ENCODE measurements around the gene PTPRA.

Gene PTPRA

DNA sequence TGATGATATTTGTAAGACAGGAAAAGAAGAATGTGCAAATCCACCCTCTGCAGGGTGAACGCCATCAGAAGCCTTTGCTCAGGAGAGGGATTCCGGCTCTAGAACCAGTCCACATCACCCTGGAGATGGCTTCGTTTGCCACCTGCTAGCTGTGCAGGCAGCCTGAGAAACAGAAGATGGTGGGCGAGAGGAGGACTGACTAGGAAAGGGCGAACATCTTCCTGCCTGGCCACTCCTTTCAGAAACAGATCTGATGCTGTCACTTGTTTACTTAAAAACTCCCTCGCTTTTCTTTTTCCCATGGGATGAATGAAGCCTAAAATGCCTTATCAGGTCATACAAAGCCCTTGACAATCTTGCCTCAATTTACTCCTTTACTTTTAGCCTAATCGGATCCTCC lies 1.2 kb downstream of the PTPRA start:
- ATAC-seq, result no peak
- TF ChIP-seq, protein P1, sequence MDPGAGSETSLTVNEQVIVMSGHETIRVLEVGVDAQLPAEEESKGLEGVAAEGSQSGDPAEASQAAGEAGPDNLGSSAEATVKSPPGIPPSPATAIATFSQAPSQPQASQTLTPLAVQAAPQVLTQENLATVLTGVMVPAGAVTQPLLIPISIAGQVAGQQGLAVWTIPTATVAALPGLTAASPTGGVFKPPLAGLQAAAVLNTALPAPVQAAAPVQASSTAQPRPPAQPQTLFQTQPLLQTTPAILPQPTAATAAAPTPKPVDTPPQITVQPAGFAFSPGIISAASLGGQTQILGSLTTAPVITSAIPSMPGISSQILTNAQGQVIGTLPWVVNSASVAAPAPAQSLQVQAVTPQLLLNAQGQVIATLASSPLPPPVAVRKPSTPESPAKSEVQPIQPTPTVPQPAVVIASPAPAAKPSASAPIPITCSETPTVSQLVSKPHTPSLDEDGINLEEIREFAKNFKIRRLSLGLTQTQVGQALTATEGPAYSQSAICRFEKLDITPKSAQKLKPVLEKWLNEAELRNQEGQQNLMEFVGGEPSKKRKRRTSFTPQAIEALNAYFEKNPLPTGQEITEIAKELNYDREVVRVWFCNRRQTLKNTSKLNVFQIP (CRISPR knock-in tag; IDR thresholded peaks at IDR 0.05; ENCODE audit: borderline replicate concordance, low read depth), result no peak
- no peak for TF ChIP-seq TCF4 (CRISPR knock-in tag; IDR thresholded peaks at IDR 0.05; ENCODE audit: borderline replicate concordance)
- no peak for TF ChIP-seq ZNF70 (CRISPR knock-in tag; IDR thresholded peaks at IDR 0.05)
- TF ChIP-seq ZC3H10 (CRISPR knock-in tag; IDR thresholded peaks at IDR 0.05), result no peak
- TF ChIP-seq OSR1 (CRISPR knock-in tag; IDR thresholded peaks at IDR 0.05), result no peak
- TF ChIP-seq ZFP30 (CRISPR knock-in tag; IDR thresholded peaks at IDR 0.05), result no peak
- no peak for TF ChIP-seq ZFP3 (CRISPR knock-in tag; IDR thresholded peaks at IDR 0.05)
- TF ChIP-seq ZNF565 (CRISPR knock-in tag; conservative IDR thresholded peaks at IDR 0.05; ENCODE audit: low read depth), result no peak
- no peak for TF ChIP-seq ESRRG (CRISPR knock-in tag; IDR thresholded peaks at IDR 0.05)
- TF ChIP-seq, protein P2, sequence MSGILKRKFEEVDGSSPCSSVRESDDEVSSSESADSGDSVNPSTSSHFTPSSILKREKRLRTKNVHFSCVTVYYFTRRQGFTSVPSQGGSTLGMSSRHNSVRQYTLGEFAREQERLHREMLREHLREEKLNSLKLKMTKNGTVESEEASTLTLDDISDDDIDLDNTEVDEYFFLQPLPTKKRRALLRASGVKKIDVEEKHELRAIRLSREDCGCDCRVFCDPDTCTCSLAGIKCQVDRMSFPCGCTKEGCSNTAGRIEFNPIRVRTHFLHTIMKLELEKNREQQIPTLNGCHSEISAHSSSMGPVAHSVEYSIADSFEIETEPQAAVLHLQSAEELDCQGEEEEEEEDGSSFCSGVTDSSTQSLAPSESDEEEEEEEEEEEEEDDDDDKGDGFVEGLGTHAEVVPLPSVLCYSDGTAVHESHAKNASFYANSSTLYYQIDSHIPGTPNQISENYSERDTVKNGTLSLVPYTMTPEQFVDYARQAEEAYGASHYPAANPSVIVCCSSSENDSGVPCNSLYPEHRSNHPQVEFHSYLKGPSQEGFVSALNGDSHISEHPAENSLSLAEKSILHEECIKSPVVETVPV (CRISPR knock-in tag; IDR thresholded peaks at IDR 0.05), result no peak
- TF ChIP-seq ZNF8 (CRISPR knock-in tag; IDR thresholded peaks at IDR 0.05), result no peak
- TF ChIP-seq SNAI2 (CRISPR knock-in tag; IDR thresholded peaks at IDR 0.05), result no peak
- no peak for TF ChIP-seq ISL1 (CRISPR knock-in tag; IDR thresholded peaks at IDR 0.05)
- TF ChIP-seq CSDC2 (CRISPR knock-in tag; IDR thresholded peaks at IDR 0.05), result no peak
- TF ChIP-seq RARB (CRISPR knock-in tag; IDR thresholded peaks at IDR 0.05), result no peak
- no peak for TF ChIP-seq TOX (CRISPR knock-in tag; IDR thresholded peaks at IDR 0.05; ENCODE audit: borderline replicate concordance)
- TF ChIP-seq GLIS3 (CRISPR knock-in tag; IDR thresholded peaks at IDR 0.05), result no peak
- TF ChIP-seq ARNTL (CRISPR knock-in tag; IDR thresholded peaks at IDR 0.05; ENCODE audit: borderline replicate concordance, low read depth), result no peak

DNA sequence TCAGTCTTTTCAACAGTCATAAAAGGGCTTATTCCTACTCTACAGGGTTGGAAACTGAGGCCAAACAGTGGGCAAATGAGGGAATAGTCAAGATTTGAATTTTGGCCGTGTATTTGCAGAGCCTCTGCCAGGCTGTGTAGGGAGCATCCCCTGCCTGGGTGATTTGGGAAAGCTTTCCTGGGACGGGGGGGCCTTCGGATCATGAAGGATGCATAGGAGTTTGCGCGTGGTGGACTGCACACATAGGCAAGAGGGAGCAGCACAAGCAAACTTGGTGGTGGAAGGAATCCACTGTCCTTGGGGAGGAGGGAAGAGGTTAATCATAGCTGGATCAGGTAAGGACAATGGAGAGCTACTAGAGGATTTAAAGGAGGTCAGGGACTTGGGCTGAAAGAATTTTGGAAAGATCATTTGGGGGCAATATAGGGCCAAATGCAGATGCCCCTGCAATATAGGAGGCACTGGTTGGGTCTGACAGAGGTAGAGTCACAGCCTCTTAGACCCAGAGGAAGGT lies 2.5 kb downstream of the PTPRA start:
- peak; percentile 90 for TF ChIP-seq ZFP3 (CRISPR knock-in tag; IDR thresholded peaks at IDR 0.05)
- TF ChIP-seq ZNF565 (CRISPR knock-in tag; conservative IDR thresholded peaks at IDR 0.05; ENCODE audit: low read depth), result no peak
- no peak for TF ChIP-seq BACH2 (CRISPR knock-in tag; IDR thresholded peaks at IDR 0.05; ENCODE audit: borderline replicate concordance)
- no peak for TF ChIP-seq SNAI2 (CRISPR knock-in tag; IDR thresholded peaks at IDR 0.05)
- no peak for TF ChIP-seq GLIS3 (CRISPR knock-in tag; IDR thresholded peaks at IDR 0.05)
- TF ChIP-seq, protein P2 (CRISPR knock-in tag; IDR thresholded peaks at IDR 0.05), result no peak
- no peak for ATAC-seq

DNA sequence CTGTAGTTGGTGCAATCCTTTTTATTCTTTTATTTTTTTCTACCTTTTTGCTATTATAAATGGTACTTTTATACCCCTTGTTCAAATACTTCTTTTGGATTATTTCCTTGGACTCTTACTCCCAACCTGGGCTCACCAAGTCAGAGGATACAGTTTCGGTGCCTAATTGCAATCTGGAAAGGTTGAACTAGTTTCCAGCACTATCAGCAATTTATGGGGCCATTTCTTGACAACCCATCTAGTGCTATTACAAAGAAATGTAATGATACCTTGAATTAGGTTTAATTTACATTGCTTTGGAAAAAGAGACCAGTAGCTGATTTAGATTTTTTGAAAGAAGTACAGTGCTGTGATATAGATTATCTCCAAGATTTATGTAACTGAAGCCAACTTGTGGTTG lies 5.2 kb downstream of the PTPRA start:
- no peak for ATAC-seq
- TF ChIP-seq TOX (CRISPR knock-in tag; IDR thresholded peaks at IDR 0.05; ENCODE audit: borderline replicate concordance) (no peak), ARNTL (CRISPR knock-in tag; IDR thresholded peaks at IDR 0.05; ENCODE audit: borderline replicate concordance, low read depth) (no peak), ESRRG (CRISPR knock-in tag; IDR thresholded peaks at IDR 0.05) (no peak), SNAI2 (CRISPR knock-in tag; IDR thresholded peaks at IDR 0.05) (no peak), ZFP30 (CRISPR knock-in tag; IDR thresholded peaks at IDR 0.05) (no peak), RARB (CRISPR knock-in tag; IDR thresholded peaks at IDR 0.05) (no peak), ISL1 (CRISPR knock-in tag; IDR thresholded peaks at IDR 0.05) (no peak), ZNF70 (CRISPR knock-in tag; IDR thresholded peaks at IDR 0.05) (no peak), BACH2 (CRISPR knock-in tag; IDR thresholded peaks at IDR 0.05; ENCODE audit: borderline replicate concordance) (no peak), CSDC2 (CRISPR knock-in tag; IDR thresholded peaks at IDR 0.05) (no peak), GLIS3 (CRISPR knock-in tag; IDR thresholded peaks at IDR 0.05) (no peak), ZFP3 (CRISPR knock-in tag; IDR thresholded peaks at IDR 0.05) (no peak), PPARA (CRISPR knock-in tag; IDR thresholded peaks at IDR 0.05; ENCODE audit: borderline replicate concordance) (no peak), ZNF565 (CRISPR knock-in tag; conservative IDR thresholded peaks at IDR 0.05; ENCODE audit: low read depth) (no peak), ZNF8 (CRISPR knock-in tag; IDR thresholded peaks at IDR 0.05) (no peak)
- TF ChIP-seq, protein P2 (CRISPR knock-in tag; IDR thresholded peaks at IDR 0.05), result no peak
- TF ChIP-seq, protein P3, sequence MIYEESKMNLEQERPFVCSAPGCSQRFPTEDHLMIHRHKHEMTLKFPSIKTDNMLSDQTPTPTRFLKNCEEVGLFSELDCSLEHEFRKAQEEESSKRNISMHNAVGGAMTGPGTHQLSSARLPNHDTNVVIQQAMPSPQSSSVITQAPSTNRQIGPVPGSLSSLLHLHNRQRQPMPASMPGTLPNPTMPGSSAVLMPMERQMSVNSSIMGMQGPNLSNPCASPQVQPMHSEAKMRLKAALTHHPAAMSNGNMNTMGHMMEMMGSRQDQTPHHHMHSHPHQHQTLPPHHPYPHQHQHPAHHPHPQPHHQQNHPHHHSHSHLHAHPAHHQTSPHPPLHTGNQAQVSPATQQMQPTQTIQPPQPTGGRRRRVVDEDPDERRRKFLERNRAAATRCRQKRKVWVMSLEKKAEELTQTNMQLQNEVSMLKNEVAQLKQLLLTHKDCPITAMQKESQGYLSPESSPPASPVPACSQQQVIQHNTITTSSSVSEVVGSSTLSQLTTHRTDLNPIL (CRISPR knock-in tag; IDR thresholded peaks at IDR 0.05; ENCODE audit: low read depth), result no peak
- TF ChIP-seq, protein P4, sequence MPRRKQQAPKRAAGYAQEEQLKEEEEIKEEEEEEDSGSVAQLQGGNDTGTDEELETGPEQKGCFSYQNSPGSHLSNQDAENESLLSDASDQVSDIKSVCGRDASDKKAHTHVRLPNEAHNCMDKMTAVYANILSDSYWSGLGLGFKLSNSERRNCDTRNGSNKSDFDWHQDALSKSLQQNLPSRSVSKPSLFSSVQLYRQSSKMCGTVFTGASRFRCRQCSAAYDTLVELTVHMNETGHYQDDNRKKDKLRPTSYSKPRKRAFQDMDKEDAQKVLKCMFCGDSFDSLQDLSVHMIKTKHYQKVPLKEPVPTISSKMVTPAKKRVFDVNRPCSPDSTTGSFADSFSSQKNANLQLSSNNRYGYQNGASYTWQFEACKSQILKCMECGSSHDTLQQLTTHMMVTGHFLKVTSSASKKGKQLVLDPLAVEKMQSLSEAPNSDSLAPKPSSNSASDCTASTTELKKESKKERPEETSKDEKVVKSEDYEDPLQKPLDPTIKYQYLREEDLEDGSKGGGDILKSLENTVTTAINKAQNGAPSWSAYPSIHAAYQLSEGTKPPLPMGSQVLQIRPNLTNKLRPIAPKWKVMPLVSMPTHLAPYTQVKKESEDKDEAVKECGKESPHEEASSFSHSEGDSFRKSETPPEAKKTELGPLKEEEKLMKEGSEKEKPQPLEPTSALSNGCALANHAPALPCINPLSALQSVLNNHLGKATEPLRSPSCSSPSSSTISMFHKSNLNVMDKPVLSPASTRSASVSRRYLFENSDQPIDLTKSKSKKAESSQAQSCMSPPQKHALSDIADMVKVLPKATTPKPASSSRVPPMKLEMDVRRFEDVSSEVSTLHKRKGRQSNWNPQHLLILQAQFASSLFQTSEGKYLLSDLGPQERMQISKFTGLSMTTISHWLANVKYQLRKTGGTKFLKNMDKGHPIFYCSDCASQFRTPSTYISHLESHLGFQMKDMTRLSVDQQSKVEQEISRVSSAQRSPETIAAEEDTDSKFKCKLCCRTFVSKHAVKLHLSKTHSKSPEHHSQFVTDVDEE (CRISPR knock-in tag; IDR thresholded peaks at IDR 0.05), result no peak
- TF ChIP-seq, protein P5, sequence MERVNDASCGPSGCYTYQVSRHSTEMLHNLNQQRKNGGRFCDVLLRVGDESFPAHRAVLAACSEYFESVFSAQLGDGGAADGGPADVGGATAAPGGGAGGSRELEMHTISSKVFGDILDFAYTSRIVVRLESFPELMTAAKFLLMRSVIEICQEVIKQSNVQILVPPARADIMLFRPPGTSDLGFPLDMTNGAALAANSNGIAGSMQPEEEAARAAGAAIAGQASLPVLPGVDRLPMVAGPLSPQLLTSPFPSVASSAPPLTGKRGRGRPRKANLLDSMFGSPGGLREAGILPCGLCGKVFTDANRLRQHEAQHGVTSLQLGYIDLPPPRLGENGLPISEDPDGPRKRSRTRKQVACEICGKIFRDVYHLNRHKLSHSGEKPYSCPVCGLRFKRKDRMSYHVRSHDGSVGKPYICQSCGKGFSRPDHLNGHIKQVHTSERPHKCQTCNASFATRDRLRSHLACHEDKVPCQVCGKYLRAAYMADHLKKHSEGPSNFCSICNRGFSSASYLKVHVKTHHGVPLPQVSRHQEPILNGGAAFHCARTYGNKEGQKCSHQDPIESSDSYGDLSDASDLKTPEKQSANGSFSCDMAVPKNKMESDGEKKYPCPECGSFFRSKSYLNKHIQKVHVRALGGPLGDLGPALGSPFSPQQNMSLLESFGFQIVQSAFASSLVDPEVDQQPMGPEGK (CRISPR knock-in tag; IDR thresholded peaks at IDR 0.05; ENCODE audit: borderline replicate concordance), result no peak

Data from SK-N-SH treated with all-trans-retinoic acid at 6 μM for 48 hours (cell line).